ENCODE results near the gene OTOG.

OTOG gene

GRCh38 chr11:17653611-17654010 is 106.6 kb downstream of the OTOG start:
- TF ChIP-seq TCF12 (IDR thresholded peaks at IDR 0.05; ENCODE audit: low read depth), result no peak
- TF ChIP-seq RAD21 (IDR thresholded peaks at IDR 0.05; ENCODE audit: low read depth), result no peak
- no peak for TF ChIP-seq TAF1 (IDR thresholded peaks at IDR 0.05; ENCODE audit: low read depth)
- no peak for TF ChIP-seq CEBPB (IDR thresholded peaks at IDR 0.05)
- no peak for TF ChIP-seq TEAD4 (IDR thresholded peaks at IDR 0.05)
- TF ChIP-seq NFIC (IDR thresholded peaks at IDR 0.05), result no peak
- no peak for TF ChIP-seq YY1 (IDR thresholded peaks at IDR 0.05; ENCODE audit: low read depth)
- TF ChIP-seq CREB1 (IDR thresholded peaks at IDR 0.05; ENCODE audit: low read depth), result no peak

GRCh38 chr11:17655682-17656081 is 108.6 kb downstream of the OTOG start:
- TF ChIP-seq YY1 (IDR thresholded peaks at IDR 0.05; ENCODE audit: low read depth) (no peak), MAX (IDR thresholded peaks at IDR 0.05) (no peak), CEBPB (IDR thresholded peaks at IDR 0.05) (no peak), EP300 (IDR thresholded peaks at IDR 0.05; ENCODE audit: borderline replicate concordance) (no peak), ZBTB7A (IDR thresholded peaks at IDR 0.05; ENCODE audit: low read depth) (no peak), NFIC (IDR thresholded peaks at IDR 0.05) (no peak), USF1 (IDR thresholded peaks at IDR 0.05) (no peak), EGR1 (IDR thresholded peaks at IDR 0.05) (no peak), TAF1 (IDR thresholded peaks at IDR 0.05; ENCODE audit: low read depth) (no peak), TEAD4 (IDR thresholded peaks at IDR 0.05) (no peak), REST (IDR thresholded peaks at IDR 0.05; ENCODE audit: low read depth) (no peak)

GRCh38 chr11:17658211-17658610 is 111.2 kb downstream of the OTOG start:
- TF ChIP-seq CREB1 (IDR thresholded peaks at IDR 0.05; ENCODE audit: low read depth), result no peak
- no peak for TF ChIP-seq RAD21 (IDR thresholded peaks at IDR 0.05; ENCODE audit: low read depth)
- TF ChIP-seq USF1 (IDR thresholded peaks at IDR 0.05), result no peak
- no peak for TF ChIP-seq EP300 (IDR thresholded peaks at IDR 0.05; ENCODE audit: borderline replicate concordance)
- no peak for TF ChIP-seq ZBTB7A (IDR thresholded peaks at IDR 0.05; ENCODE audit: low read depth)
- TF ChIP-seq EGR1 (IDR thresholded peaks at IDR 0.05), result no peak
- TF ChIP-seq TEAD4 (IDR thresholded peaks at IDR 0.05), result no peak
- TF ChIP-seq YY1 (IDR thresholded peaks at IDR 0.05; ENCODE audit: low read depth), result no peak
- no peak for TF ChIP-seq TCF12 (IDR thresholded peaks at IDR 0.05; ENCODE audit: low read depth)
- TF ChIP-seq FOXM1 (IDR thresholded peaks at IDR 0.05; ENCODE audit: borderline replicate concordance, low read depth), result no peak
- no peak for TF ChIP-seq MAX (IDR thresholded peaks at IDR 0.05)
- no peak for TF ChIP-seq REST (IDR thresholded peaks at IDR 0.05; ENCODE audit: low read depth)
- no peak for TF ChIP-seq NFIC (IDR thresholded peaks at IDR 0.05)
- no peak for TF ChIP-seq CEBPB (IDR thresholded peaks at IDR 0.05)

GRCh38 chr11:17668166-17668565 is 121.1 kb downstream of the OTOG start:
- TF ChIP-seq TEAD4 (IDR thresholded peaks at IDR 0.05) (no peak), RAD21 (IDR thresholded peaks at IDR 0.05; ENCODE audit: low read depth) (no peak), USF1 (IDR thresholded peaks at IDR 0.05) (no peak), TCF12 (IDR thresholded peaks at IDR 0.05; ENCODE audit: low read depth) (no peak), CEBPB (IDR thresholded peaks at IDR 0.05) (no peak), MAX (IDR thresholded peaks at IDR 0.05) (no peak), ZBTB7A (IDR thresholded peaks at IDR 0.05; ENCODE audit: low read depth) (no peak), REST (IDR thresholded peaks at IDR 0.05; ENCODE audit: low read depth) (no peak), NFIC (IDR thresholded peaks at IDR 0.05) (no peak), FOXM1 (IDR thresholded peaks at IDR 0.05; ENCODE audit: borderline replicate concordance, low read depth) (no peak), TAF1 (IDR thresholded peaks at IDR 0.05; ENCODE audit: low read depth) (no peak), YY1 (IDR thresholded peaks at IDR 0.05; ENCODE audit: low read depth) (no peak)

Data from Ishikawa (cell line).